Ascending aorta (tissue), 2 donors: ENCODE data around the gene ITPKA. TPM values are rescaled to one million over a fixed set of nuclear protein-coding genes. Genes with fewer than 3 reads are reported as not detected.

Experiments
- DNase-seq, 2 donors: peaks; one replicate each; pipeline ENCODE4 v3.0.0-alpha.2; 2019; ENCODE audit warnings: low spot score in 2 of 2
- H3K27ac ChIP-seq, 2 donors: fragments of 200-600 bp; sonication (generic); one replicate each; pipeline ENCODE4 v1.5.1; 2016 to 2017; ENCODE audit warnings: mild to moderate bottlenecking in 1 of 2
- H3K27me3 ChIP-seq: fragments of 200-600 bp; sonication (generic); one replicate; pipeline ENCODE4 v1.5.1; 2017
- H3K36me3 ChIP-seq, 2 donors: fragments of 200-600 bp; sonication (generic); one replicate each; pipeline ENCODE4 v1.5.1; 2016
- H3K4me1 ChIP-seq, 2 donors: fragments of 200-600 bp; sonication (generic); one replicate each; pipeline ENCODE4 v1.5.1; 2016 to 2017; ENCODE audit warnings: mild to moderate bottlenecking in 1 of 2
- H3K4me3 ChIP-seq, 2 donors: fragments of 200-600 bp; sonication (generic); one replicate each; pipeline ENCODE4 v1.5.1; 2016 to 2017; ENCODE audit warnings: mild to moderate bottlenecking in 1 of 2
- H3K9me3 ChIP-seq, 2 donors: fragments of 200-600 bp; sonication (generic); one replicate each; pipeline ENCODE4 v1.5.1; 2016
- CTCF ChIP-seq, 3 experiments: fragments of 200-600 bp in 2 of 3; fragments of 450-650 bp in 1 of 3; sonication (generic) in 2 of 3; IDR thresholded peaks; one replicate each; pipeline ENCODE4 v1.5.1; 2016 to 2019; ENCODE audit warnings: antibody characterized with exemption in 3 of 3, mild to moderate bottlenecking in 1 of 3, moderate library complexity in 1 of 3
- intact Hi-C: fragments of 100-400 bp; cut with DNase I; formaldehyde crosslinking; loops from one replicate; pipeline ENCODE4 v1.15.1; 2023
- total RNA-seq: library from RNA; depleted of rRNA; stranded (reverse); fragments of >200 nt; gene quantifications from one replicate; pipeline ENCODE4 v1.1.0, GENCODE V29; 2016

The ITPKA gene
- total RNA-seq, 1 donor from 2014 or later = not detected

- peak in 1 of 2 donors; percentile 67 for DNase-seq
- intact Hi-C loops = loop anchor here (1.0 kb wide), 1 partner anchor 15 kb away; the partner anchor contains the start of gene TYRO3
- Histone ChIP-seq H3K36me3 (no peaks in the 10 kb centered on the region), H3K4me3 (peak overlapping the region; percentile 81), H3K27ac (no peak overlapping the region), H3K9me3 (no peaks in the 10 kb centered on the region), H3K27me3 (no peaks in the 10 kb centered on the region), H3K4me1 (peaks cover 0 to 5% of the 10 kb centered on the region in 2 donors)
- TF ChIP-seq CTCF (IDR thresholded peaks at IDR 0.05) = no peak
These were observed 51.0 kb downstream of the ITPKA start for GRCh38 chr15:41544650-41545015.

- no peak for TF ChIP-seq CTCF (IDR thresholded peaks at IDR 0.05)
These were observed 51.5 kb downstream of the ITPKA start for GRCh38 chr15:41545218-41545617.

GRCh38 chr15:41546851-41547786, 53.4 kb downstream of the ITPKA start:
- no peaks in the 10 kb centered on the region for H3K27me3 ChIP-seq
- intact Hi-C loops = no loop called here
- H3K4me1 ChIP-seq = peaks cover 0 to 5% of the 10 kb centered on the region in 2 donors
- DNase-seq = no peak
- H3K9me3 ChIP-seq = no peaks in the 10 kb centered on the region
- H3K27ac ChIP-seq = no peak overlapping the region
- H3K4me3 ChIP-seq = no peak overlapping the region
- TF ChIP-seq CTCF (IDR thresholded peaks at IDR 0.05) = no peak
- no peaks in the 10 kb centered on the region for H3K36me3 ChIP-seq

More at GRCh38 chr15:41545218-41545617, 51.5 kb downstream of the ITPKA start:
- Histone ChIP-seq H3K4me3 (no peak overlapping the region), H3K36me3 (no peaks in the 10 kb centered on the region), H3K9me3 (no peaks in the 10 kb centered on the region), H3K27me3 (no peaks in the 10 kb centered on the region), H3K4me1 (peaks cover 0 to 5% of the 10 kb centered on the region in 2 donors), H3K27ac (no peak overlapping the region)
- no peak for DNase-seq
- intact Hi-C loops = no loop called here

- Histone ChIP-seq H3K4me1 (no peaks in the 10 kb centered on the region), H3K9me3 (no peaks in the 10 kb centered on the region), H3K27ac (no peak overlapping the region), H3K4me3 (no peak overlapping the region), H3K36me3 (no peaks in the 10 kb centered on the region), H3K27me3 (no peaks in the 10 kb centered on the region)
- TF ChIP-seq CTCF (IDR thresholded peaks at IDR 0.05) = no peak
- DNase-seq = no peak
- intact Hi-C loops = loop anchor here (10.0 kb wide), 1 partner anchor 275 kb away; the partner anchor contains the start of gene JMJD7
These were observed 56.5 kb downstream of the ITPKA start for GRCh38 chr15:41550066-41550775.

Other genes starting within 250 kb of the ITPKA start
- gene OIP5, start 161.3 kb upstream of the ITPKA start, total RNA-seq = not detected
- not detected for gene NUSAP1, start 161.0 kb upstream of the ITPKA start, total RNA-seq
- gene NDUFAF1, start 91.4 kb upstream of the ITPKA start, total RNA-seq = 0.64 TPM
- gene RTF1, start 76.8 kb upstream of the ITPKA start, total RNA-seq = 9.4 TPM
- not detected for gene LTK, start 20.0 kb downstream of the ITPKA start, total RNA-seq
- 59.4 TPM for gene RPAP1, start 50.4 kb downstream of the ITPKA start, total RNA-seq
- 7.0 TPM for gene TYRO3, start 65.3 kb downstream of the ITPKA start, total RNA-seq
- 25.3 TPM for gene MGA, start 166.5 kb downstream of the ITPKA start, total RNA-seq